Measurements from ENCODE around the gene RB1.

The RB1 gene

DNA sequence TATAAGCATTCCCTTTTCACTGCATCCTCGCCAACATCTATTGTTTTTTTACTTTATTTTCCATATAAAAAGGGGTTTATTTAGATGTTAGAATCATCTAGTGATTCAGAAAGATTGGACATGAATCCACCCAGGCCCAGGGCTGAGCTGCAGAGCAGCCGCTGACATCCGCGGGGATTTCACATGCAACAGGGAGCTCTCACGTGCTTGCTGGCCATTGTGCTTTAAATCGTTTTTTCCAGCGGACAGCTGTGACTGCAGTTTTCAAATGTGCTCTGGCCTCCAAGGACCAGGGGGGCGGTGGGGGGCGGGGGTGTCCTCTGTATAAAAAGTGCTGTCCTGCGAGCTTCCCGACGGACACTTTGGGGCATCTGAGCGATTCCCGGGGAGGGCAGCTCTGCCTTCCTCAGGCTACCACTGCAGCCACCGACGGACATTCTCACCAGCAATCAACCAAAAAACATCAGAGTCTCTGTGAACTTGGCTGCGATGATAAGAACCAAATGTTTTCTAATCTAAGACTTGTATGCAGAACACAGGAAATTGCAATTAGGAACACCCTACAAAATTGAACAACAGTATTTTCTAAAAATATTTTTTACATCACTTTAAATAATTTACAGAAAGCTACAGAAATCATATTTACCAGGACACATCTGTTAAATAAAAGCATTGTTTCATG, 12.6 kb downstream of the RB1 start:
- Histone ChIP-seq H3K27ac (ENCODE audit: low read length) (no peak overlapping the region), H4K20me1 (ENCODE audit: insufficient read depth, low read length) (no peaks in the 10 kb centered on the region; the same call in 1 of the 2 replicates), H3K4me3 (ENCODE audit: low read depth in 1 of 2, low read length in 2 of 2) (no peak overlapping the region), H2AFZ (ENCODE audit: low read depth, low read length) (no peak overlapping the region), H3K27me3 (ENCODE audit: insufficient read depth, low read length, poor library complexity) (no peaks in the 10 kb centered on the region), H3K4me1 (ENCODE audit: insufficient read depth, low read length) (no peaks in the 10 kb centered on the region), H3K36me3 (ENCODE audit: insufficient read depth, low read length) (peaks cover 76% of the 10 kb centered on the region), H3K4me2 (ENCODE audit: insufficient read depth, low read length) (no peak overlapping the region), H3K79me2 (ENCODE audit: insufficient read depth, low read length) (peaks cover 98% of the 10 kb centered on the region), H3K9me3 (ENCODE audit: insufficient read depth, low read length, severe bottlenecking) (peaks cover 42% of the 10 kb centered on the region), H3K9ac (ENCODE audit: low read depth, low read length) (no peak overlapping the region)
- TF ChIP-seq CTCF (IDR thresholded peaks at IDR 0.05; ENCODE audit: borderline replicate concordance, extremely low read depth, low read length, poor library complexity, severe bottlenecking) (no peak), EZH2 (IDR thresholded peaks at IDR 0.05; ENCODE audit: borderline replicate concordance, low read depth, low read length, severe bottlenecking) (no peak)
- no peak for ATAC-seq (ENCODE audit: insufficient read depth, low read depth)
- no peak for DNase-seq

DNA sequence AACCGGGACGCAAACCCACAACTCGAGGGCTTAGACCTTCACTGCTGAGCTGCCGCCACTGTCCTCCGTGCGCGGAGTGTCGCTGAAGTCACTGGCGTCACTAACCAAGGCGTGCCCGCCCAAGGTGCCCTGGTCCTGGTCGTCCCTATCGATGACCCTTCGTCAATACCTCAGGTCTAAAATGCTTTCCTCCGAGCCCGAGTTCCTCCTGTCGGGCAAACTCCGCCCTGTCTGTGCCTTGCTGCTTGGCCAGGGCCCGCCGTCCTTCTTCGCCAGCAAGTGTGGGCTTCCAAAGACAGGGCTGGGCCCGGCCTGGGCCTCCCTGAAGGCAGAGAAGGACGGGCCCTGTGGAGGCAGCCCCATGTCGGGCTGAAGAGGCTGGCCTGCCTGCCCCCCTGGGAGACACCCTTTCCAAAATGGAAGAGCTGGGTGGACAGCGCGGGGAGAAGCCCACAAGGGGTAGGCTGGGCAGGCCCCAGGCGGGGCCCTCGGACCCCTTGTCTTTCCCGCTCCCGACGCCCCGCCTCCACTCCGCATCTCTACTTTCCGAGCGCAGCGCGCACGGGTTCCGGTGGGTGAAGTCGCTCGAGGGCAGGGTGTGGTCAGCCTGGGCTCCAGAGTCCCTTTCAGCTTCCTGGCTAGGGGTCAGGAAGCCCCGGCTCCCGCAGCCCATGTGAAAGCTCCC, 13.4 kb downstream of the RB1 start:
- no peak for TF ChIP-seq CTCF (IDR thresholded peaks at IDR 0.05; ENCODE audit: borderline replicate concordance, extremely low read depth, low read length, poor library complexity, severe bottlenecking)
- TF ChIP-seq EZH2 (IDR thresholded peaks at IDR 0.05; ENCODE audit: borderline replicate concordance, low read depth, low read length, severe bottlenecking) = no peak
- DNase-seq = no peak
- Histone ChIP-seq H3K79me2 (ENCODE audit: insufficient read depth, low read length) (peaks cover 97% of the 10 kb centered on the region), H4K20me1 (ENCODE audit: insufficient read depth, low read length) (no peaks in the 10 kb centered on the region; the same call in 1 of the 2 replicates), H2AFZ (ENCODE audit: low read depth, low read length) (no peak overlapping the region), H3K9ac (ENCODE audit: low read depth, low read length) (no peak overlapping the region), H3K4me3 (ENCODE audit: low read depth in 1 of 2, low read length in 2 of 2) (no peak overlapping the region), H3K9me3 (ENCODE audit: insufficient read depth, low read length, severe bottlenecking) (peaks cover 45% of the 10 kb centered on the region), H3K4me1 (ENCODE audit: insufficient read depth, low read length) (no peaks in the 10 kb centered on the region), H3K27me3 (ENCODE audit: insufficient read depth, low read length, poor library complexity) (no peaks in the 10 kb centered on the region), H3K4me2 (ENCODE audit: insufficient read depth, low read length) (no peak overlapping the region), H3K36me3 (ENCODE audit: insufficient read depth, low read length) (peaks cover 75% of the 10 kb centered on the region), H3K27ac (ENCODE audit: low read length) (no peak overlapping the region)
- no peak for ATAC-seq (ENCODE audit: insufficient read depth, low read depth)

DNA sequence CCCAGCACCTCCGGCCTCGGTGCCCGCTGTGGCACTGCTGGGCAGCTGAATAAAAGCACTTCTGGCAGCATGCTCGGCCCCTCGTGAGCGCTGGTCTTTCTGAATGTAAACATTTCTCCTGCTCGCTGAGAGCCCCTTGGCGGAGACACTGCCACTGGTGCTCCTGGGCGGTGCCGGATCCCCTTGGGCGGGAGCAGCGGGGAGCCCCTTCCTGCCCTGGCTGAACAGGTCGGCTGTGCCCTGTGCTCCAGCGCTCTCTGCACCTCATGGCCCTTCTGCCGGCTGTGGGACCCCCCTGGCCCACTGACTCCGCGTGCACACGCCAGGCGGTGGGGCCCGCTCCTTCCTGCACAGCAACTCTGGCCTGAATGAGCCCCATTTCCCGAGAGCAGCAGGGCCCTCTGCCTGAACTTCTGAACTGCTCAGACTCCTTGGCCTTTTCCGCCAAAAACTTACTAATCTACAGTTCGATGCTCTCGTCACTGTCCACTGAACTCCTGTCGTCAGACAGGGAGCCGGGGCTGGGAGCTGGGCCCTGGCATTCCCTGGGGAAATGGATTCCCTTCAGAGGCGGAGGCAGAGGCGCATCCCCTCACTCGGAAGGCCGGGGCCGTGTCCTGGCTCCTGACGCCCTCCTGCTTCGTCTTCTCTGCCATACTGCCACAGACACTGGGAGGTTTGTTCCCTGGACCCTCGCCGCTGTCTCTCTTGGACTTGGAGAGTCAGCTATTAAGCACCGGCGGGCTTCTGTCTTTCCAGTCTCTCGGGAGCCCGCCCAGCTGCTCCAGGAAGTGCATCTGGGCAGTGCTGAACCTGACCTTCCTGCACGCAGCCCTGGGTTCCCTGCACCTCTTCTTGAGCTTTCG, 14.2 kb downstream of the RB1 start:
- Histone ChIP-seq H3K36me3 (ENCODE audit: insufficient read depth, low read length) (peaks cover 69% of the 10 kb centered on the region), H3K4me2 (ENCODE audit: insufficient read depth, low read length) (no peak overlapping the region), H3K79me2 (ENCODE audit: insufficient read depth, low read length) (peaks cover 97% of the 10 kb centered on the region), H3K9me3 (ENCODE audit: insufficient read depth, low read length, severe bottlenecking) (peaks cover 48% of the 10 kb centered on the region), H3K4me3 (ENCODE audit: low read depth in 1 of 2, low read length in 2 of 2) (no peak overlapping the region), H4K20me1 (ENCODE audit: insufficient read depth, low read length) (no peaks in the 10 kb centered on the region; the same call in 1 of the 2 replicates), H2AFZ (ENCODE audit: low read depth, low read length) (no peak overlapping the region), H3K9ac (ENCODE audit: low read depth, low read length) (no peak overlapping the region), H3K27me3 (ENCODE audit: insufficient read depth, low read length, poor library complexity) (no peaks in the 10 kb centered on the region), H3K27ac (ENCODE audit: low read length) (no peak overlapping the region), H3K4me1 (ENCODE audit: insufficient read depth, low read length) (no peaks in the 10 kb centered on the region)
- DNase-seq (no peak), ATAC-seq (ENCODE audit: insufficient read depth, low read depth) (peak; percentile 14; the same call in 1 of the 3 replicates)
- TF ChIP-seq EZH2 (IDR thresholded peaks at IDR 0.05; ENCODE audit: borderline replicate concordance, low read depth, low read length, severe bottlenecking) (no peak), CTCF (IDR thresholded peaks at IDR 0.05; ENCODE audit: borderline replicate concordance, extremely low read depth, low read length, poor library complexity, severe bottlenecking) (no peak)
